Upper lobe of left lung (tissue), 4 donors: ENCODE measurements around the gene PRKCQ.

ENCODE experiments used
- EP300 ChIP-seq, 4 donors: sonication (generic); formaldehyde crosslinking; IDR thresholded peaks; one replicate each; pipeline ENCODE4 v1.5.1; 2017; ENCODE audit warnings: antibody characterized with exemption in 4 of 4, control low read depth in 2 of 4
- POLR2A ChIP-seq, 4 donors: fragments of 450-650 bp; IDR thresholded peaks; one replicate each; pipeline ENCODE4 v1.5.1; 2016 to 2017; ENCODE audit warnings: antibody characterized with exemption in 4 of 4, mild to moderate bottlenecking in 2 of 4
- POLR2AphosphoS5 ChIP-seq, 2 donors: sonication (generic); formaldehyde crosslinking; IDR thresholded peaks; one replicate each; pipeline ENCODE4 v1.5.1; 2017; ENCODE audit warnings: antibody characterized with exemption in 2 of 2
- TF ChIP-seq, protein P1 (sequence below), 6 experiments: fragments of 450-650 bp in 4 of 6; fragments of 200-600 bp in 2 of 6; sonication (generic) in 2 of 6; IDR thresholded peaks; one replicate each; pipeline ENCODE4 v1.5.1; 2016 to 2019; ENCODE audit warnings: antibody characterized with exemption in 6 of 6

GRCh38 chr10:6399879-6400278 lies 180.2 kb downstream of the PRKCQ start:
- TF ChIP-seq POLR2A (IDR thresholded peaks at IDR 0.05) (no peak), EP300 (IDR thresholded peaks at IDR 0.05) (no peak), POLR2AphosphoS5 (IDR thresholded peaks at IDR 0.05) (no peak)
- TF ChIP-seq, protein P1, sequence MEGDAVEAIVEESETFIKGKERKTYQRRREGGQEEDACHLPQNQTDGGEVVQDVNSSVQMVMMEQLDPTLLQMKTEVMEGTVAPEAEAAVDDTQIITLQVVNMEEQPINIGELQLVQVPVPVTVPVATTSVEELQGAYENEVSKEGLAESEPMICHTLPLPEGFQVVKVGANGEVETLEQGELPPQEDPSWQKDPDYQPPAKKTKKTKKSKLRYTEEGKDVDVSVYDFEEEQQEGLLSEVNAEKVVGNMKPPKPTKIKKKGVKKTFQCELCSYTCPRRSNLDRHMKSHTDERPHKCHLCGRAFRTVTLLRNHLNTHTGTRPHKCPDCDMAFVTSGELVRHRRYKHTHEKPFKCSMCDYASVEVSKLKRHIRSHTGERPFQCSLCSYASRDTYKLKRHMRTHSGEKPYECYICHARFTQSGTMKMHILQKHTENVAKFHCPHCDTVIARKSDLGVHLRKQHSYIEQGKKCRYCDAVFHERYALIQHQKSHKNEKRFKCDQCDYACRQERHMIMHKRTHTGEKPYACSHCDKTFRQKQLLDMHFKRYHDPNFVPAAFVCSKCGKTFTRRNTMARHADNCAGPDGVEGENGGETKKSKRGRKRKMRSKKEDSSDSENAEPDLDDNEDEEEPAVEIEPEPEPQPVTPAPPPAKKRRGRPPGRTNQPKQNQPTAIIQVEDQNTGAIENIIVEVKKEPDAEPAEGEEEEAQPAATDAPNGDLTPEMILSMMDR (IDR thresholded peaks at IDR 0.05), result no peak
